Tibial artery (tissue), 4 donors: ENCODE data around the gene C2orf76.

Experiments used
- DNase-seq, 2 donors: peaks; one replicate each; pipeline ENCODE4 v3.0.0-alpha.2; 2019
- H3K27ac ChIP-seq, 2 donors: fragments of 200-600 bp; sonication (generic) in 1 of 2; 1 replicate in 1 of 2; 2 replicates in 1 of 2; pipeline ENCODE4 v1.5.1; 2018 to 2019; ENCODE audit warnings: mild to moderate bottlenecking in 1 of 2
- H3K27me3 ChIP-seq, 2 donors: fragments of 200-600 bp; sonication (generic) in 1 of 2; one replicate each; pipeline versions ENCODE4 v1.5.1 to v1.6.0; 2016 to 2019
- H3K36me3 ChIP-seq, 3 donors: fragments of 200-600 bp; sonication (generic) in 2 of 3; one replicate each; pipeline ENCODE4 v1.5.1; 2016 to 2019; ENCODE audit warnings: mild to moderate bottlenecking in 2 of 3
- H3K4me1 ChIP-seq, 4 donors: fragments of 200-600 bp; sonication (generic) in 2 of 4; 1 replicate in 3 of 4; 2 replicates in 1 of 4; pipeline ENCODE4 v1.5.1; 2016 to 2019
- H3K4me3 ChIP-seq, 2 donors: fragments of 200-600 bp; sonication (generic) in 1 of 2; 1 replicate in 1 of 2; 2 replicates in 1 of 2; pipeline ENCODE4 v1.5.1; 2018 to 2019; ENCODE audit warnings: mild to moderate bottlenecking in 2 of 2
- H3K9me3 ChIP-seq, 3 donors: fragments of 200-600 bp; sonication (generic) in 1 of 3; one replicate each; pipeline ENCODE4 v1.5.1; 2016 to 2019
- intact Hi-C: fragments of 100-400 bp; cut with DNase I; formaldehyde crosslinking; loops from one replicate; pipeline ENCODE4 v1.15.0; 2023; ENCODE audit warnings: low total_unique reads
- TF ChIP-seq, protein P1 (sequence below), 2 experiments: fragments of 200-600 bp in 1 of 2; fragments of 450-650 bp in 1 of 2; IDR thresholded peaks; one replicate each; pipeline ENCODE4 v1.5.1; 2017 to 2019; ENCODE audit warnings: antibody characterized with exemption in 2 of 2, mild to moderate bottlenecking in 1 of 2, moderate library complexity in 1 of 2

The C2orf76 gene

DNA sequence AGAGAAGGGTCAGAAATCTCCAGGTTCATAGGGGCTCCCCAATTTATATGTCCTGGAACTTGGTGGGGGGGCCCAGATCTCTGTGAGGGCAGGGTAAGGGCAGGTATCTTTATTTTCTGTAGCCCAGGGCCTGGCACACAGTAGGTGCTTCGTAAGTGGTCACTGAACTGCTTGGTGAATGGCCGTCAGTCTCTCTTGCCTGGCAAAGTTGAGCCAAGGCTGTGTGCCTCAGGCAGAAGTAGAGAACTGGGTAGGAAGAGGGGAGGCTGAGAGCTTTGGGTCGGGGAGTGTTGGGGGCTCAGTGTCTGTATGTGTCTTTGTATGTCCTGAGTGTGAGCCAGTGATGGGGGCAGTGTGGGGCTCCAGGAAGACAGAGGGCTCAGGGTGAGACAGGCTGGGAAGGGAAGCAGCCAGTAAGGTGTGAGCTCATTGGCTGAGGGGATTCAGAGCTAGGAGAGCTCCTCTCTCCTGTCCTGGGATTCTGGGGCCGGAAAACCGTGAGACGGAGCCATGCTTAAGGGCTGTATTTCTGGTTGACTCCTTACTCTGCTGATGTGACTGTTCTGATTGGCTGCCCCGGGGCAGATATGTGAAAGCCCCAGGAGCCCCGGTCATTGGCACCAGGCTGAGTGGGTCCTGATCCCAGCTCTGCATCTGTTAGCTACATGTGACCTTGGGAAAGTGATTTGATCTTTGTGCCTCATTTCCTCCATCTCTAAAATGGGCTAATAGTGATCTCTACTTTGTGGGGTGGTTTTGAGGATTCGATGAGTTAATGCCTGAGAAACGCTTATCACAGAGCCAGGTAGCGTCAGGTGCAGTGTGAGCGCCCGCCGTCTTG is 112.7 kb downstream of the C2orf76 start:
- H3K9me3 ChIP-seq: no peaks in the 10 kb centered on the region
- no peak overlapping the region for H3K4me3 ChIP-seq
- peaks cover 0 to 17% (median 9%) of the 10 kb centered on the region in 4 donors for H3K4me1 ChIP-seq
- peaks cover 0 to 43% (median 3%) of the 10 kb centered on the region in 3 donors for H3K36me3 ChIP-seq
- no peak overlapping the region for H3K27ac ChIP-seq
- TF ChIP-seq, protein P1, sequence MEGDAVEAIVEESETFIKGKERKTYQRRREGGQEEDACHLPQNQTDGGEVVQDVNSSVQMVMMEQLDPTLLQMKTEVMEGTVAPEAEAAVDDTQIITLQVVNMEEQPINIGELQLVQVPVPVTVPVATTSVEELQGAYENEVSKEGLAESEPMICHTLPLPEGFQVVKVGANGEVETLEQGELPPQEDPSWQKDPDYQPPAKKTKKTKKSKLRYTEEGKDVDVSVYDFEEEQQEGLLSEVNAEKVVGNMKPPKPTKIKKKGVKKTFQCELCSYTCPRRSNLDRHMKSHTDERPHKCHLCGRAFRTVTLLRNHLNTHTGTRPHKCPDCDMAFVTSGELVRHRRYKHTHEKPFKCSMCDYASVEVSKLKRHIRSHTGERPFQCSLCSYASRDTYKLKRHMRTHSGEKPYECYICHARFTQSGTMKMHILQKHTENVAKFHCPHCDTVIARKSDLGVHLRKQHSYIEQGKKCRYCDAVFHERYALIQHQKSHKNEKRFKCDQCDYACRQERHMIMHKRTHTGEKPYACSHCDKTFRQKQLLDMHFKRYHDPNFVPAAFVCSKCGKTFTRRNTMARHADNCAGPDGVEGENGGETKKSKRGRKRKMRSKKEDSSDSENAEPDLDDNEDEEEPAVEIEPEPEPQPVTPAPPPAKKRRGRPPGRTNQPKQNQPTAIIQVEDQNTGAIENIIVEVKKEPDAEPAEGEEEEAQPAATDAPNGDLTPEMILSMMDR (IDR thresholded peaks at IDR 0.05): no peak
- intact Hi-C loops: no loop called here
- no peak for DNase-seq
- H3K27me3 ChIP-seq: no peaks in the 10 kb centered on the region

DNA sequence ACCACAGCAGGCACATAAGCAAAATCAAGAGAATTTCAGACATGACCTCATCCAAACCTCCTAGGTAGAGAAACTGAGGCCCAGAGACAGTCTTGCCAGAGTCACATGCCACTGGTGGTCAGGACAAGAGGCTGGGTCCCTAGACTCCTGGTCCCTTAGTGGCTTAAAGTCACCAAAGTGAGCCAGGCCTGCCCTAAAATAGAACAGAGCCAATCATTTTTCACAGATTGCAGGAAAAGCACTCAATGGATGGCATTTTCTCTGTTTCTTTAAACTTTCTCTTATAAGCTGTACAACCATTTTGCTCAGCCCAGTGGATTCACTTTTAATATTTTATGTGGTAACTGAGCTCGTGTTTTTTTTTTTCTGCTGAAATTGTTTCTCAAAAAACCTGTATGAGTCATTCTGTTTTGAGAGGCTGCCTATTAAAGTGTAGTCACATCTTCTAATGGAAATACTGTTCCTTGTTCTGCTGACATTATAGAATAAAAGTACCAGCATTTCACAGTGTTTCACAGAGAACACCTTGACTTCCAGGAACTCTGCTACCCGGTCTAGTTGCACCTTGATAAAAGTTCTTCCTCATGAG is 113.4 kb downstream of the C2orf76 start:
- H3K27me3 ChIP-seq: no peaks in the 10 kb centered on the region
- DNase-seq: no peak
- H3K9me3 ChIP-seq: no peaks in the 10 kb centered on the region
- H3K36me3 ChIP-seq: peaks cover 0 to 50% (median 6%) of the 10 kb centered on the region in 3 donors
- intact Hi-C loops: no loop called here
- no peak overlapping the region for H3K4me3 ChIP-seq
- H3K4me1 ChIP-seq: peaks cover 0 to 17% (median 9%) of the 10 kb centered on the region in 4 donors
- no peak overlapping the region for H3K27ac ChIP-seq
- TF ChIP-seq, protein P1 (IDR thresholded peaks at IDR 0.05): no peak
